HCT116 (cell line): ENCODE data around the gene CD69. TPM values are rescaled to one million over a fixed set of nuclear protein-coding genes. Genes with fewer than 3 reads are reported as not detected.

ENCODE experiments used
- ATAC-seq: fragments of 200-7000 bp; cut with Tn5 transposase; 2 replicates; pipeline ENCODE4 v1.9.1; 2020; ENCODE audit warnings: mild to moderate bottlenecking, moderate library complexity
- BruUV-seq: library from RNA; stranded (reverse); fragments of 400-500 nt; replicated peaks from 2 replicates; lab custom pipeline; 2021; lab: Mats Ljungman, UMichigan
- CTCF ChIA-PET: fragments of 300-600 bp; sonication (Branson Sonifier 250); formaldehyde crosslinking; loops from one replicate; lab custom pipeline; 2021; ENCODE audit warnings: antibody characterized with exemption; lab: Charles Lee
- POLR2A ChIA-PET: fragments of 300-600, 350-600 bp; sonication (Branson Sonifier 250); formaldehyde crosslinking; loops from one replicate; lab custom pipeline; 2021; ENCODE audit warnings: antibody characterized with exemption; lab: Charles Lee
- RAD21 ChIA-PET, 2 experiments: fragments of 300-600 bp; sonication (Branson Sonifier 250); formaldehyde crosslinking; loops; one replicate each; lab custom pipeline; 2023; ENCODE audit warnings: low total read pairs in 2 of 2; ENCODE audit not compliant: uncharacterized antibody in 2 of 2, unreplicated experiment in 2 of 2, low non-redundant PET in 1 of 2; lab: Charles Lee
- DNase-seq: peaks from one replicate; pipeline ENCODE4 v3.0.0-alpha.2; 2010; ENCODE audit warnings: low read depth, low spot score
- H2AFZ ChIP-seq: fragments of 200-600 bp; shearing (Covaris generic), sonication (generic); 2 replicates; pipeline ENCODE4 v1.6.1; 2017; ENCODE audit warnings: low read depth, mixed run types, mixed read lengths, antibody characterized with exemption, low read length; ENCODE audit not compliant: poor library complexity, severe bottlenecking
- H3K27ac ChIP-seq: 2 replicates; pipeline ENCODE4 v1.5.1; 2012; ENCODE audit warnings: low read depth, low read length
- H3K27me3 ChIP-seq: fragments of 200-600 bp; sonication (generic); 2 replicates; pipeline ENCODE4 v1.6.1; 2016; ENCODE audit warnings: mixed run types, low read length, mixed read lengths; ENCODE audit not compliant: insufficient read depth
- H3K36me3 ChIP-seq, 2 experiments: fragments of 200-500 bp in 1 of 2; fragments of 200-600 bp in 1 of 2; sonication (Bioruptor generic) in 1 of 2; sonication (generic) in 1 of 2; 2 replicates each; pipeline versions ENCODE4 v1.5.1 to v1.6.1; 2014 to 2016; ENCODE audit warnings: low read length in 2 of 2, inconsistent platforms in 1 of 2, mixed read lengths in 1 of 2, mixed run types in 1 of 2; ENCODE audit not compliant: insufficient read depth in 2 of 2, control insufficient read depth in 1 of 2
- H3K4me1 ChIP-seq, 2 experiments: fragments of 200-600 bp in 1 of 2; sonication (generic) in 1 of 2; 2 replicates each; pipeline versions ENCODE4 v1.5.1 to v1.6.1; 2012 to 2017; ENCODE audit warnings: low read length in 2 of 2, inconsistent platforms in 1 of 2, mild to moderate bottlenecking in 1 of 2, mixed read lengths in 1 of 2, mixed run types in 1 of 2, moderate library complexity in 1 of 2; ENCODE audit not compliant: insufficient read depth in 2 of 2, control insufficient read depth in 1 of 2
- H3K4me2 ChIP-seq: fragments of 200-600 bp; sonication (generic); 2 replicates; pipeline ENCODE4 v1.6.1; 2017; ENCODE audit warnings: mixed run types, low read length, mixed read lengths
- H3K4me3 ChIP-seq, 2 experiments: fragments of 200-600 bp in 1 of 2; sonication (generic) in 1 of 2; replicated peaks in 1 of 2; 2 replicates each; pipeline ENCODE4 v1.5.1; 2011 to 2016; ENCODE audit warnings: low read length in 2 of 2, control low read depth in 1 of 2, low read depth in 1 of 2, mild to moderate bottlenecking in 1 of 2, mixed read lengths in 1 of 2, mixed run types in 1 of 2
- H3K79me2 ChIP-seq: fragments of 200-600 bp; sonication (generic); 2 replicates; pipeline ENCODE4 v1.6.1; 2017; ENCODE audit warnings: mild to moderate bottlenecking, mixed run types, low read length, moderate library complexity, mixed read lengths; ENCODE audit not compliant: insufficient read depth
- H3K9ac ChIP-seq: fragments of 200-600 bp; sonication (generic); 2 replicates; pipeline ENCODE4 v1.6.1; 2016; ENCODE audit warnings: low read length, mixed read lengths
- H3K9me2 ChIP-seq: fragments of 200-600 bp; sonication (generic), shearing (Covaris generic); 2 replicates; pipeline ENCODE4 v1.6.1; 2017; ENCODE audit warnings: mixed run types, mild to moderate bottlenecking, moderate library complexity; ENCODE audit not compliant: insufficient read depth
- H3K9me3 ChIP-seq, 2 experiments: fragments of 200-500 bp in 1 of 2; fragments of 200-600 bp in 1 of 2; sonication (Bioruptor generic) in 1 of 2; sonication (generic) in 1 of 2; 2 replicates each; pipeline ENCODE4 v1.6.1; 2014 to 2017; ENCODE audit warnings: low read length in 2 of 2, mixed read lengths in 2 of 2, inconsistent platforms in 1 of 2, low read depth in 1 of 2, mild to moderate bottlenecking in 1 of 2, mixed run types in 1 of 2, moderate library complexity in 1 of 2; ENCODE audit not compliant: control insufficient read depth in 1 of 2, insufficient read depth in 1 of 2
- H4K20me1 ChIP-seq: fragments of 200-600 bp; sonication (generic), shearing (Covaris generic); 2 replicates; pipeline ENCODE4 v1.6.1; 2017; ENCODE audit warnings: mixed run types, mild to moderate bottlenecking, moderate library complexity; ENCODE audit not compliant: insufficient read depth
- CEBPB ChIP-seq: IDR thresholded peaks from 2 replicates; pipeline ENCODE4 v1.6.1; 2012; ENCODE audit warnings: low read depth
- EGR1 ChIP-seq: IDR thresholded peaks from 2 replicates; pipeline ENCODE4 v1.6.1; 2012; ENCODE audit warnings: low read depth
- ELF1 ChIP-seq: IDR thresholded peaks from 2 replicates; pipeline ENCODE4 v1.6.1; 2012; ENCODE audit warnings: low read depth, borderline replicate concordance
- EZH2 ChIP-seq: fragments of 200-600 bp; sonication (generic); IDR thresholded peaks from 2 replicates; pipeline ENCODE4 v1.6.1; 2017; ENCODE audit warnings: antibody characterized with exemption, mixed run types
- FOSL1 ChIP-seq: IDR thresholded peaks from 2 replicates; pipeline ENCODE4 v1.6.1; 2012; ENCODE audit warnings: low read depth
- JUND ChIP-seq: IDR thresholded peaks from 2 replicates; pipeline ENCODE4 v1.6.1; 2012
- POLR2AphosphoS5 ChIP-seq: IDR thresholded peaks from 2 replicates; pipeline ENCODE4 v1.6.1; 2011; ENCODE audit warnings: mild to moderate bottlenecking, low read depth, low read length, moderate library complexity
- RAD21 ChIP-seq: IDR thresholded peaks from 2 replicates; pipeline ENCODE4 v1.6.1; 2012; ENCODE audit warnings: low read depth, mild to moderate bottlenecking
- SIN3A ChIP-seq: IDR thresholded peaks from 2 replicates; pipeline ENCODE4 v1.6.1; 2012; ENCODE audit warnings: low read depth
- SP1 ChIP-seq: IDR thresholded peaks from 2 replicates; pipeline ENCODE4 v1.6.1; 2012; ENCODE audit warnings: low read depth
- SRF ChIP-seq: IDR thresholded peaks from 2 replicates; pipeline ENCODE4 v1.6.1; 2012; ENCODE audit warnings: low read depth
- ZFX ChIP-seq: fragments of 450-650 bp; IDR thresholded peaks from 2 replicates; pipeline ENCODE4 v1.6.1; 2017
- ZNF274 ChIP-seq: fragments of 200-500 bp; sonication (Bioruptor generic); IDR thresholded peaks from 2 replicates; pipeline ENCODE4 v1.6.1; 2014; ENCODE audit warnings: mild to moderate bottlenecking, low read depth, low read length, inconsistent platforms
- intact Hi-C: fragments of 100-400 bp; cut with micrococcal nuclease; formaldehyde crosslinking; loops from 2 replicates; pipeline ENCODE4 v1.10.0; 2022
- total RNA-seq: library from RNA; stranded (reverse); gene quantifications from one replicate; pipeline ENCODE4 v1.2.1, GENCODE V29; 2021; ENCODE audit not compliant: unreplicated experiment
- TF ChIP-seq, protein P1 (sequence below): IDR thresholded peaks from 2 replicates; pipeline ENCODE4 v1.6.1; 2012
- TF ChIP-seq, protein P2 (sequence below): IDR thresholded peaks from 2 replicates; pipeline ENCODE4 v1.6.1; 2011; ENCODE audit warnings: mild to moderate bottlenecking, low read length, moderate library complexity; ENCODE audit not compliant: insufficient replicate concordance; ENCODE audit errors: extremely low read depth
- TF ChIP-seq, protein P3 (sequence below): IDR thresholded peaks from 2 replicates; pipeline ENCODE4 v1.6.1; 2012; ENCODE audit warnings: low read depth
- TF ChIP-seq, protein P4 (sequence below): IDR thresholded peaks from 2 replicates; pipeline ENCODE4 v1.6.1; 2012
- TF ChIP-seq, protein P5 (sequence below), 3 experiments: fragments of 200-600 bp in 1 of 3; sonication (generic) in 1 of 3; IDR thresholded peaks in 2 of 3; conservative IDR thresholded peaks in 1 of 3; 2 replicates each; pipeline ENCODE4 v1.5.1; 2012 to 2017; ENCODE audit warnings: low read depth in 2 of 3, low read length in 2 of 3, antibody characterized with exemption in 1 of 3, borderline replicate concordance in 1 of 3, control low read depth in 1 of 3, mild to moderate bottlenecking in 1 of 3, mixed read lengths in 1 of 3, mixed run types in 1 of 3, moderate library complexity in 1 of 3; ENCODE audit not compliant: insufficient read depth in 1 of 3

Gene CD69
- total RNA-seq, 1 experiment from 2014 or later = not detected

DNA sequence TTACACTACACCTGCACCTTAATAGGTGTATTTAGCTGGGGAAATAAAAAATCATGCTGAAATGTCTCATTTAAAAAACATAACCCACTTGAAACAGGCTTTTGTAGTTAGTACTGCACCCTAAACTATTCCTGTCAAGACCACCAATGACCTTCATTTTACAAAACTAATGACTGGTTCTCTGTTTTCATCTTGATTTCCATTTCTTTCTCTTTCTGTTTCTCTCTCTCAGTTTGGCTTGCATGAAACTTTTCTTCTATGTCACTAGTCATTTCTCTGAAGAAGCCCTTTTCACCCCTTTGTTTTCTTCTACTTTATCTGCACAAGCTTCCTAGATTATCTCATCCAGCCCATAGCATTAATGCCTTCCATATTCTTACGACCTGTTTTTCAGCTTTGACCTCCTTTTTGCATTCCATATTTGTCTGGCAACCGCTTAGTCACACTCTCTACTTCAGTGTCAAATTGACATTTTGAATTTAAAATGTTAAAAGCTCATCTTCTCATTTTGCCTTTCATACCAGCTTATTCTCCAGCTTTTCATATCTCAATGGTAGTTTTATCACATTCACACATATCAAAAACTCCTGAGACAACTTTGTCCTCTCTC, 33.9 kb upstream of the CD69 start:
- H3K4me1 ChIP-seq = no peaks in the 10 kb centered on the region
- H3K9me2 ChIP-seq = no peaks in the 10 kb centered on the region
- no peak for ATAC-seq
- no peak for DNase-seq
- intact Hi-C loops = no loop called here
- RAD21 ChIA-PET = no interaction called here
- H3K4me2 ChIP-seq = no peak overlapping the region
- POLR2A ChIA-PET = no interaction called here
- no TSS peak for BruUV-seq
- H3K36me3 ChIP-seq = no peaks in the 10 kb centered on the region
- CTCF ChIA-PET = interaction anchor here (0.8 kb wide), 1 partner anchor 44 kb away, joined by 3 read pairs; no protein-coding TSS in a partner anchor
- no peaks in the 10 kb centered on the region for H4K20me1 ChIP-seq
- H3K4me3 ChIP-seq = no peak overlapping the region
- no peak overlapping the region for H3K9ac ChIP-seq
- H3K27ac ChIP-seq = no peak overlapping the region
- no peaks in the 10 kb centered on the region for H3K9me3 ChIP-seq
- H3K27me3 ChIP-seq = peaks cover 39% of the 10 kb centered on the region
- no peaks in the 10 kb centered on the region for H3K79me2 ChIP-seq
- no peak overlapping the region for H2AFZ ChIP-seq
- TF ChIP-seq RAD21 = no peak
- TF ChIP-seq EZH2 = no peak
- no peak for TF ChIP-seq SIN3A
- TF ChIP-seq, protein P1, sequence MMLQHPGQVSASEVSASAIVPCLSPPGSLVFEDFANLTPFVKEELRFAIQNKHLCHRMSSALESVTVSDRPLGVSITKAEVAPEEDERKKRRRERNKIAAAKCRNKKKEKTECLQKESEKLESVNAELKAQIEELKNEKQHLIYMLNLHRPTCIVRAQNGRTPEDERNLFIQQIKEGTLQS = no peak
- TF ChIP-seq CEBPB = no peak
- TF ChIP-seq ZFX = no peak
- no peak for TF ChIP-seq SRF
- TF ChIP-seq, protein P2, sequence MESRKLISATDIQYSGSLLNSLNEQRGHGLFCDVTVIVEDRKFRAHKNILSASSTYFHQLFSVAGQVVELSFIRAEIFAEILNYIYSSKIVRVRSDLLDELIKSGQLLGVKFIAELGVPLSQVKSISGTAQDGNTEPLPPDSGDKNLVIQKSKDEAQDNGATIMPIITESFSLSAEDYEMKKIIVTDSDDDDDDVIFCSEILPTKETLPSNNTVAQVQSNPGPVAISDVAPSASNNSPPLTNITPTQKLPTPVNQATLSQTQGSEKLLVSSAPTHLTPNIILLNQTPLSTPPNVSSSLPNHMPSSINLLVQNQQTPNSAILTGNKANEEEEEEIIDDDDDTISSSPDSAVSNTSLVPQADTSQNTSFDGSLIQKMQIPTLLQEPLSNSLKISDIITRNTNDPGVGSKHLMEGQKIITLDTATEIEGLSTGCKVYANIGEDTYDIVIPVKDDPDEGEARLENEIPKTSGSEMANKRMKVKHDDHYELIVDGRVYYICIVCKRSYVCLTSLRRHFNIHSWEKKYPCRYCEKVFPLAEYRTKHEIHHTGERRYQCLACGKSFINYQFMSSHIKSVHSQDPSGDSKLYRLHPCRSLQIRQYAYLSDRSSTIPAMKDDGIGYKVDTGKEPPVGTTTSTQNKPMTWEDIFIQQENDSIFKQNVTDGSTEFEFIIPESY = no peak
- TF ChIP-seq, protein P3, sequence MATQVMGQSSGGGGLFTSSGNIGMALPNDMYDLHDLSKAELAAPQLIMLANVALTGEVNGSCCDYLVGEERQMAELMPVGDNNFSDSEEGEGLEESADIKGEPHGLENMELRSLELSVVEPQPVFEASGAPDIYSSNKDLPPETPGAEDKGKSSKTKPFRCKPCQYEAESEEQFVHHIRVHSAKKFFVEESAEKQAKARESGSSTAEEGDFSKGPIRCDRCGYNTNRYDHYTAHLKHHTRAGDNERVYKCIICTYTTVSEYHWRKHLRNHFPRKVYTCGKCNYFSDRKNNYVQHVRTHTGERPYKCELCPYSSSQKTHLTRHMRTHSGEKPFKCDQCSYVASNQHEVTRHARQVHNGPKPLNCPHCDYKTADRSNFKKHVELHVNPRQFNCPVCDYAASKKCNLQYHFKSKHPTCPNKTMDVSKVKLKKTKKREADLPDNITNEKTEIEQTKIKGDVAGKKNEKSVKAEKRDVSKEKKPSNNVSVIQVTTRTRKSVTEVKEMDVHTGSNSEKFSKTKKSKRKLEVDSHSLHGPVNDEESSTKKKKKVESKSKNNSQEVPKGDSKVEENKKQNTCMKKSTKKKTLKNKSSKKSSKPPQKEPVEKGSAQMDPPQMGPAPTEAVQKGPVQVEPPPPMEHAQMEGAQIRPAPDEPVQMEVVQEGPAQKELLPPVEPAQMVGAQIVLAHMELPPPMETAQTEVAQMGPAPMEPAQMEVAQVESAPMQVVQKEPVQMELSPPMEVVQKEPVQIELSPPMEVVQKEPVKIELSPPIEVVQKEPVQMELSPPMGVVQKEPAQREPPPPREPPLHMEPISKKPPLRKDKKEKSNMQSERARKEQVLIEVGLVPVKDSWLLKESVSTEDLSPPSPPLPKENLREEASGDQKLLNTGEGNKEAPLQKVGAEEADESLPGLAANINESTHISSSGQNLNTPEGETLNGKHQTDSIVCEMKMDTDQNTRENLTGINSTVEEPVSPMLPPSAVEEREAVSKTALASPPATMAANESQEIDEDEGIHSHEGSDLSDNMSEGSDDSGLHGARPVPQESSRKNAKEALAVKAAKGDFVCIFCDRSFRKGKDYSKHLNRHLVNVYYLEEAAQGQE = no peak
- TF ChIP-seq, protein P4, sequence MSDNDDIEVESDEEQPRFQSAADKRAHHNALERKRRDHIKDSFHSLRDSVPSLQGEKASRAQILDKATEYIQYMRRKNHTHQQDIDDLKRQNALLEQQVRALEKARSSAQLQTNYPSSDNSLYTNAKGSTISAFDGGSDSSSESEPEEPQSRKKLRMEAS = no peak
- TF ChIP-seq, protein P5, sequence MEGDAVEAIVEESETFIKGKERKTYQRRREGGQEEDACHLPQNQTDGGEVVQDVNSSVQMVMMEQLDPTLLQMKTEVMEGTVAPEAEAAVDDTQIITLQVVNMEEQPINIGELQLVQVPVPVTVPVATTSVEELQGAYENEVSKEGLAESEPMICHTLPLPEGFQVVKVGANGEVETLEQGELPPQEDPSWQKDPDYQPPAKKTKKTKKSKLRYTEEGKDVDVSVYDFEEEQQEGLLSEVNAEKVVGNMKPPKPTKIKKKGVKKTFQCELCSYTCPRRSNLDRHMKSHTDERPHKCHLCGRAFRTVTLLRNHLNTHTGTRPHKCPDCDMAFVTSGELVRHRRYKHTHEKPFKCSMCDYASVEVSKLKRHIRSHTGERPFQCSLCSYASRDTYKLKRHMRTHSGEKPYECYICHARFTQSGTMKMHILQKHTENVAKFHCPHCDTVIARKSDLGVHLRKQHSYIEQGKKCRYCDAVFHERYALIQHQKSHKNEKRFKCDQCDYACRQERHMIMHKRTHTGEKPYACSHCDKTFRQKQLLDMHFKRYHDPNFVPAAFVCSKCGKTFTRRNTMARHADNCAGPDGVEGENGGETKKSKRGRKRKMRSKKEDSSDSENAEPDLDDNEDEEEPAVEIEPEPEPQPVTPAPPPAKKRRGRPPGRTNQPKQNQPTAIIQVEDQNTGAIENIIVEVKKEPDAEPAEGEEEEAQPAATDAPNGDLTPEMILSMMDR (IDR thresholded peaks at IDR 0.05 in 2 of 3, conservative IDR thresholded peaks at IDR 0.05 in 1 of 3; ENCODE audit: borderline replicate concordance in 1 of 3, insufficient read depth in 1 of 3, low read depth in 2 of 3, low read length in 2 of 3) = no peak
- TF ChIP-seq ZNF274 = no peak
- TF ChIP-seq ELF1 = no peak
- TF ChIP-seq FOSL1 = no peak
- no peak for TF ChIP-seq JUND
- TF ChIP-seq POLR2AphosphoS5 = no peak
- no peak for TF ChIP-seq SP1
- TF ChIP-seq EGR1 = no peak
